Measurements from ENCODE around the gene IGSF9B.

The IGSF9B gene

DNA sequence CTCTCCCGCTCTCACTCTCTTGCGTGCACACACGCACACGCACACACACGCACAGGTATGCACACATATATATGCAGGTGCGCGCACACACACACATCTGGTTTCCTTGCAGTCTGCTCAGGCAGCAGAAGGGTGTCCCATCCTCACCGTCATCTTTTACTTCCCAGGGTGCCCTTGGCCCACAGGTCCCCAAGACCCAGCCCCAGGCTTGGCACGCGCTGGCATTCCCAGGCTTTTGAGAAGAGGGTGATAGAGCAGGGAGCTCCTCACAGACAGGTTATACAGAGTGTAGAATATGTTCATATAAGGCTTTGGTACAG is 59.5 kb downstream of the IGSF9B start:
- DNase-seq: no peak

DNA sequence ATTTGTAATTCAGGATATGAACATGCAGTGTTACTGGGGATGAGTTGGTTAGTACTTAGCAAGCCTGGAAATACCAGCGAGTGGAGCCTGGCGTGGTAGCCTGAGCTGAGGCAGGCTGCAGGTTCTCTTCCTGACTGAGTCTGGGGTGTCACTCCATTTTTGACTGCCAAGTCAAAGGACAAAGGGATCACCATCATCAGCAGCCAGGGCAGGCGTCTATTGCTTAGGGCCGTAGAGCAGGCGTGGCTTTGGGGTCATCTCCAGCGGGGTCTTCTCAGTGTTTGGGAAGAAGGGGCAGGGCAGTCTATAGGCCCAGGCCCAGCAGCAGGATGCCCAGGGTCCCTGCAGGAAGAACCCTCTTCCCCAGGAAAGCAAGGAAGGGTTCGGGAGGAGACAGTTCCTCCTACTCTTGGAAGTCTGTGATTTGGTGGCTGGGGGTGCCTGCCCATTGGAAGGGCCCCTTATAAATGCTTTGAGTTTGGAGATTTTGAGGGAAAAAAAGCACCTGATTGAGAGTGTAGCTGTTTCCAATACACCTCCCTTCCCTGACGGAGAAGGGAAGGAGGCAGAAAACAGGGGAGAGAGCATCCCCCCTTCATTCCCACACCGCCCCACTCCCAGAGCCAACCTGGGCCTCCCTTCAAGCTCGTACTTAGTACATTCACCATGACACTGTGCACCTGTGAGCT is 60.0 kb downstream of the IGSF9B start:
- no peak for DNase-seq

DNA sequence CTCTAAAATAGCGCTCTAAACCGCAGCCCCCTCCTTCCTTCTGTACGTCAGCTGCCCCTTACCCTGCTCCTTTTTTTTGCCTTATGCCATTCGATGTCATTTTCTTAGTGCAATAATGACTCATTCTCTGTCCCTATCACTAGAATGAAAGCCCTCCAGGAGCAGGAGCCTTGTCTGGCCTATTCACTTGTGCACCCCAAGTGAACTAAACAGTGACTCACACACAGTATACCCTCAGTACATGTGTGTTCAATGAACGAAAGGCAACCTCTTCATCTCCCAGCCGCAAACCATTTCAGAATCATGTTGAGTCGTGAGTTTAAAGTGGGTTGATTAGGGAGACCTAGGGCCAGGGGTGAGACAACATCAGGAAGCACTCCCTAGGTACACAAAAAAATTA is 60.7 kb downstream of the IGSF9B start:
- DNase-seq: no peak

DNA sequence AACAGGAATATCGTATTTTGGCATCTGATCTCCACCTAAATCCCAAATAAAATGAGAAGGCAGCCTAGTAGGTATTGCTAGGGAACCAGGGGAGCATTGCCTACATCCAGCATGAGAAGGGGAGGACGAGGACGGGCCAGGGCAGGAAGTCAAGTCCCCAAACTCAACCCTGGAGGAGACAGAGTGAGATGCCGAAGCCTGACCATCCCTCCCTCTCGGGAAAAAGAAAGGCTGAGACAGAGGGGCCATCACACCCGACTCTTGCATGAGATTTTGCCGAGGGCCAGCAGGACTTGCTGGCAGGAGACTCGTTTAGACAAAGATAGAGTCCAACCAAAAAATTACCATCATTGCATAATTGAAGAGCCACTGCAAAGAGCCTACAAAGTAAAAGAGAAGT is 61.2 kb downstream of the IGSF9B start:
- no peak for DNase-seq

DNA sequence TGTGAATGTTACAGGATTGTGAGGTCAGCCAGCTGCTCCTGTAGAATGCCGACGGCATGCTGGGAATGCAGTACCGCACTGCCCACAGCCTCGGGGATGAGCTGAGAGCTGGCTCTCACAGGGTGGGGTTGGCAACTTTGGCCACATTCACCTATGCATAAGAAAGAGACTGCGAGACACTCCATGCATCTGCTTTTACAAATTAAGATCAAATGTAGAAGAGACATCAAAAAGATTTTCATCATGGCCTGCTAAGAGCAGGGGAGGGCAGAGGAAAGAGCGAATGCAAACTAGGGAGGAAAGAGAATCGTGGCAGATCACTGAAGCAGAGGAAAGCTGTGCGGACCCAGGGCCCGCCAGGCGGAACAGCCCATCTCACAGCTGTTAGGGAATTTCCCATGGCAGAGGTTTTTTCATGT is 61.7 kb downstream of the IGSF9B start:
- DNase-seq: no peak

DNA sequence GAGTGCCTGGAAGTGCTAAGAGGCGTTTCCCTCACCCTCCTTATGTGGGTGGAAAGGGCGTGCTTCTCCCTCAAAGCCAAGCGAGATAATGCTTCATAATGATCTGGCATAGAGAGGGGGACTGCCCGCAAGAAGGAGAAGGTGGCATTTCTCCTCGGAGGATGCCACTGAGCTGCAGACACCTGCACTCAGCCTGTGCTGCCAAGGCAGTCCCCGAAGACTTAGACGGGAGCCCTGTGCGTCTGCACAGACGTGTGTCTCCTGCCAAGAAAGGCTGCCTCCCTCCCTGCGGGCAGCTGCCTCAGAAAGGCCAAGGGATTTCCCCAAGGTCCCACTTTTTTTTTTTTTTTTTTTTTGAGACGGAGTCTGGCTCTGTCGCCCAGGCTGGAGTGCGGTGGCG is 63.4 kb downstream of the IGSF9B start:
- no peak for DNase-seq

DNA sequence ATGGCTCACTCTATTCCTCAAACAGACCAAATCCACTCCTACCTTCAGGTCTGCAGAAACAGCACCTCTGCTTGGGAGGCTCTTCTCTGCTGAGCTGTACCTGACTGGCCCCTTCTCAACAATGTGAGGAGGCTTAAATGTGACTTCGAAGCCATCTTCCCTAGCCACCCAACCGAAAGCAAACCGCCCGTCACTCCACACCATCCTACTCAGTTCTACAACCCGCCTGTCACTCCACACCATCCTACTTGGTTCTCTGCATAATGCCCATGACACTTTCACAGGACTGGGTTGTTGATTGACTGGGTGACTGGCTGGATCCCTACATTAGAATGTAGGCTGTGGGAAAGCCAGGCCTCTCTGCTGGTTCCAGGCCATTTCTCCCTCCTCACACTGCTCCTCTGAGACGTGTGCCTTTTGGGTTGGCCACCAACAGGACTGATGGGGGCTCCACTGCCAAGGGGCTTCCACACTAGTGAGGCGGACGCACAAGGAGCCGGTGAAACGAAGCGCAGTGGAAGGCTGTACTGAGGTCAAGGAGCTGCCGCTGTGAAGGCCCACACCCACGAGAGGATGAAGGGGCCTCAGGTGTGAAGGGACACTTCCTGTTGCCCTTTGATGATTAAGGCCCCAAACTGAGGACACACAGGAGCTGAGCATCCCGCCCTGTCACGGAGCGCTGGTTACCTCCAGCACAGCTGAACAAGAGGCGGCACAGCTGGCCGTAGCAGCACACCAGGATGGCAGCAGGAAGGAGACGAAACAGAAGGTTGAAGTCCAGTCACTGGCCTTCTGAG is 64.0 kb downstream of the IGSF9B start:
- no peak for DNase-seq

DNA sequence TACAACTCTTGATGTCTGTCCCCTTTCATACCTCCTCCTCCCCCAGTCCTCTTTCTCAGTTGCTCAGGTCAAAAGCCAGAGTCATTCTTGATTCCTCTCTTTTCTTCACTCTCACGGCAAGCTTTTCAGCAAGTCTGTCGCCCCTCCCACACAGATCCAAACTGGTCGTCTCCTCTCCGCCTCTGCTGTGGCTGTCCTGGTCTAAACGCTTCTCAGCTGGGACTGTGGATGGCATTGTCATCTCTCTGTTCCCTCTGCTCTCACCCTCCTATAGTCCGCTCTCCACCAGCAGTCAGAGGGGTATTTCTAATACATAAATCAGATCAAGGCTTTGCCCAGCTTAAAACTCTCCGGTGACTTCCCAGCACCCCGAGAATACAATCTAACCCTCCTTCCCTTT is 64.6 kb downstream of the IGSF9B start:
- no peak for DNase-seq

DNA sequence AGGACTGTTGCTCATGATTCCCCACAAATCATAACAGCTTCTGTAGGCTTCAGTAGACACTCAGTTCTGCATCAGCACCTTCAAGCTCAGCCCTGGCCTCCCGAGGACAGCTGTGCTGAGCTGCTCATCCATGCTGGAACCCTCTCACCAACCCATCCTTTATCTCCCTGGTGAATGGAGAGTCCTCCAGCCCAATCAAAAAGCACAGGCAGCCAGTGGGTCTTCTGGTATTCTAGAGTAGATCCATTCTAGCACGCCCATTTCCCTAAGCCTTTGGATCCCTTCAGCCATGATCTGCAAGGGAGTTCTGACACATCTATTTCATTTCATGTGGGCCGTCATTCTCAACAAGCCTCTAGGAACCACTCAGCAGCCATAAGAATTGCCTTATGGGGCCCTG is 66.9 kb downstream of the IGSF9B start:
- no peak for DNase-seq

DNA sequence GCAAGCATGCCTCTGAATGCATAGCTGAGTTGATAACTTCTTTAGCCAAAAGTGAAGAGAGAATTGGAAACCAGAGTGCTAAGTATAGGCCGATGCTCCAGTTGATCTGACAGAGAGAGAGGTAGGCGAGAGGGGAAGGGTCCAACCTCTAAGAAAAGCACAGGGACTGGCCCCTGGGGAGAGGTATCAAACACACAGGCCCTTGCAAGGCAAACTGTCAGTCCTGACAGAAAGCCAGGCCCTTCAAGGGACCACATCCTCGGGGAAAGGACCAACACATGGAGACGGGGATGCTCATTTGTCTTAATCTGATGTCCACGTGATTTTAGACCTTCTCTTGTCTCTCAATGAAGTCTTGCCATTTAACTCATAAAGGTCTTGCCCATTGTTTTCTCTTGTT is 67.6 kb downstream of the IGSF9B start:
- no peak for DNase-seq

DNA sequence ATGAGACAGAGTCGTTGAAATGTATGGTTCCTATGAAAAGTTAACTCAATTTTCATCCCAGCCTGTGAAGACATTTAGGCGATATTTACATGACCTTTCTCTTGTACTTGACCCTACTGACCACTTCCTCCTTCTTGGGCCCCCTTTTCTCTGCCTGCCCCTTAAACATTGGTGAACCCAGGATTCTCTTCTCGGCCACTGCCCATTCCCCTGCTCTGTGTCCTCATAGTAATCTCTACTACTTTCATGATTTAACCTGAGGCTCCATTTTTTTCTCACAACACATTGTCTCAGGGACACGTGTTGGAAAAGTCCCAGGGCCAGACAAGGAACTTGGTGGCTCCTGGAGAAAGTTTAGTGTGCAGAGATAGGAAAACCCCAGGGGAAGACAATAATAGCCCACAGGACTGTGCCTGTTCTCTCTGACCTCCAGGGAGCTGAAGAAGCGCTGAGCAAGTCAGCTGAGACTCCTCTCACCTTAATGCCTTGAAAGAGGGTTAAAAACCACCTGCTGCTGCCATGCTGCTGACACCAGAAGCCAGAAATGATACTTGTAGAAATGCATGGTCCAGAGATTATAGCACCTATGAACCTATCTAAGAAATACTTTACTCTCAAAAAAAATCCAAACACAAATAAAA is 69.0 kb downstream of the IGSF9B start:
- DNase-seq: no peak

DNA sequence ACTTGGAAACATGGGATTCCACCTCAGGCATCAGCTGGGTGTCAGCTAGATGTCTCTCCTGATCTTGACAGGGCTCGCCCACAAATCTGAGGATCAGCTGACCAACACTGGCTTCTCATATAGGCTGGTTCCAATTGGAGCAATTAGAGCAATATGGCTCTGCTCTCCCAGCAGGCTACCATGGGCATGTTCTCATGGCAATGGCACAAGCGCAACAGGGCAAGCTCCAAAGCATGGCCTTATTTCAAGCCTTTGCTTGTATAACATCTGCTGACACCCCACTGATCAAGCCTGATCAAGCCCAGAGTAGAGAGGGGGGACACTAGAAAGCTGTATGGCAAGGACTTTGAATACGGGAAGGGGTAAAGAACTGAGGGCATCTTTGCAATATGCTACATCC is 70.7 kb downstream of the IGSF9B start:
- no peak for DNase-seq

DNA sequence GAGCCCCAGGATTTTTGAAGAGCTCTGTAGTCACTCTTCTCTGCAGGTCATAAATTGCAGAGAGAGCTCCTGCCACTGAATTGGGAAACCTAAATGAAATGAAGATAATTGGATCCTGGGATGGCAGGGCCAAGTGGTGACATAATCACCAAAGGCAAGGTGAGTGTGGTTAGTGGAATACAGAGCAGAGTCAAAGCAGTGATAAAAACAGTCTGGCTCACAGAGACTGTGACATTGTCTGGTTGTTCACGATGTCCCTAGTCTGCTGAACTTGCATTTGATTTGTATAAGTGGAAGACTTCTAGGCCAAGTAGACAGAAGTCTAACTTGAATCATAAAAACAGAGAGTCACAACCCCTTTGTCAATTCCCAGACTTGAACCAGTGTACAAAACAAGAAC is 84.6 kb downstream of the IGSF9B start:
- no peak for DNase-seq

DNA sequence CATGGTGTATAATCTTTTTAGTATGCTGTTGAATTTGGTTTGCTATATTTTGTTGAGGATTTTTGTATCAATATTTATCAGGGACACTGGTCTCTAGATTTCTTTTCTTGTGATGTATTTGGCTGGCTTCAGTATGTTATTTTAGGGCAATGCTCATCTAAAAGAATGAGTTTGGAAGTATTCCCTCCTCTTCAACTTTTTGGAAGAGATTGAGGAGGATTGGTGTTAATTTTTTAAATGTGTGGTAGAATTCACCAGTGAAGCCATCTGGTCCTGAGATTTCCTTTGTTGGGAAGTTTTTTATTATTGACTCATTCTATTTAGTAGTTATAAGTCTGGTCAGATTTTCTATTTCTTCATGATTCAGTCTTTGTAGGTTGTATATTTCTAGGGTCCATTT is 89.3 kb downstream of the IGSF9B start:
- DNase-seq: no peak

DNA sequence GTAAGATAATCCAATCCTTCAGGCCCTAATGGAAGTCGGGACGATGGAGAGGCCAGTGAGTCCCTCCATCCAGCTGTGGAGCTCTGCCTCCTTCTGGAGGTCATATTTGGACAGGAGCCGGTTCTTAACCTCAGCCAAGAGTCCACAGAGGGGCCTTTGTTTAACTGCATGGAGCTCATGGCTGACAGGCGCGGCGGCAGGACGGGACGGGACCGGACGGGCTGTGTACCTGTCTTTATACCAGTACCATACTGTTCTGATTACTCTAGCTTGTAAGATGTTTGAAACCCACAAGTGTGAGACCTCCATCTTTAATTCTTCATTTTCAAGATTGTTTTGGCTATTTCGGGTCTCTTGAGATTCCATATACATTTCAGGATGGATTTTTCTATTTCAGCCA is 91.3 kb downstream of the IGSF9B start:
- DNase-seq: no peak

DNA sequence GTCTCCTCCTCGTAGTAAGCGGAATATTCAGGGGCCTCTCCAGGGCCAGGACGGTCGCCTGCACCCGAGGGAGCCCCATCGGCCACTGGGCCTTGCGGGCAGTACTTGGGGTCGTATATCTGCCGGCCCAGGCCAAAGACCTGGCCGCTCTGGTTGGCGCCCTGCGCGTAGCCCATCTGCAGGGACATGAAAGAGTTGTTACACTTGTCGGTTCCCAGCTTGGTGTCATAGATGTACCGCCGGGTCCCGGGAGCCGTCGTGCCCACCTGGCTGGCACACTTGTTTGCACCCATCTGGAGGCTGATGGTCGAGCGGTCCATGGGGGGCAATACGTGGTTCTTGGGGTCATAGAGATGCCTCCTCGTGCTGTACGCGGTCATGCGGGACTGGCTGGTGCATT is 92.0 kb downstream of the IGSF9B start:
- DNase-seq: no peak

DNA sequence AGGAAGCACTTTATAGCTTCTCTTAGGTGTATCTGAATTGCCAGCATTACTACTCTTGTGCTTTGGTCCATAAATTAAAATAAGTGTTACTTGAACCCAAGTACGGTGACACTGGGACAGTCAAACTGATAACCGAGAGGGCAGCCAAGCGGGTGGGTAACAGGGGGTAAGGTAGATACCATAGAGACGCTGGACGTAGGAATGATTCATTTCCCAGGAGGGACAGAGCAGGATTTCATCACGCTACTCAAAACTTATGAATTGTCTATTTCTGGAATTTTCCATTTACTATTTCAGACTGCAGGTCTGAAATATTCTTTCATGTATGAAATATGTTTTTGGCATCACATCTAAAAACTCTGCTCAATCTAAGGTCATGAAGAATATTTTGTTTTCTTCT is 96.6 kb downstream of the IGSF9B start:
- no peak for DNase-seq

Measured in NCI-H446 (cell line).